Limb (tissue), 2 donors: Measurements from ENCODE around the gene KRT86.
"Not testable (repeated sequence)": the region's sequence is repeated elsewhere in the genome, so short reads cannot be mapped to it uniquely, and the experiment has no call there.

Source experiments
- DNase-seq, 2 donors: peaks; one replicate each; pipeline ENCODE4 v3.0.0-alpha.2; 2016; ENCODE audit errors: extremely low spot score in 2 of 2

The KRT86 gene

GRCh38 chr12:52313461-52313860, 39.0 kb downstream of the KRT86 start:
- DNase-seq = no peak

GRCh38 chr12:52313926-52314325, 39.5 kb downstream of the KRT86 start:
- no peak for DNase-seq

GRCh38 chr12:52314511-52314910, 40.1 kb downstream of the KRT86 start:
- no peak for DNase-seq

GRCh38 chr12:52315721-52316120, 41.3 kb downstream of the KRT86 start:
- DNase-seq = not testable (repeated sequence)

- DNase-seq = no peak
These were observed 41.8 kb downstream of the KRT86 start for GRCh38 chr12:52316290-52316689.

- no peak for DNase-seq
These were observed 42.3 kb downstream of the KRT86 start for GRCh38 chr12:52316701-52317100.

GRCh38 chr12:52317468-52318052, 43.1 kb downstream of the KRT86 start:
- DNase-seq = no peak

GRCh38 chr12:52318241-52318990, 44.0 kb downstream of the KRT86 start:
- no peak for DNase-seq

GRCh38 chr12:52319097-52319496, 44.7 kb downstream of the KRT86 start:
- no peak for DNase-seq

- no peak for DNase-seq
These were observed 46.4 kb downstream of the KRT86 start, which contains the start of gene KRT83 for GRCh38 chr12:52320784-52321400. Gene KRT83, minus strand, starts transcription at chr12:52321398. Its CDS starts 63 bp downstream, at chr12:52321335.

- DNase-seq = no peak
These were observed 47.0 kb downstream of the KRT86 start for GRCh38 chr12:52321418-52321817.

- DNase-seq = no peak
These were observed 47.6 kb downstream of the KRT86 start for GRCh38 chr12:52322069-52322468.

GRCh38 chr12:52323001-52323400, 48.6 kb downstream of the KRT86 start:
- DNase-seq = no peak

GRCh38 chr12:52323416-52324152, 49.1 kb downstream of the KRT86 start:
- DNase-seq = no peak

GRCh38 chr12:52324153-52324444, 49.7 kb downstream of the KRT86 start:
- no peak for DNase-seq

- DNase-seq = peak; percentile 38 to 66
These were observed 52.8 kb downstream of the KRT86 start for GRCh38 chr12:52327052-52327829.

GRCh38 chr12:52327830-52328500, 53.5 kb downstream of the KRT86 start:
- no peak for DNase-seq

- DNase-seq = no peak
These were observed 56.6 kb downstream of the KRT86 start for GRCh38 chr12:52331039-52331438.

- DNase-seq = no peak
These were observed 57.4 kb downstream of the KRT86 start for GRCh38 chr12:52331833-52332232.

GRCh38 chr12:52332381-52332780, 57.9 kb downstream of the KRT86 start:
- DNase-seq = no peak

- DNase-seq = no peak
These were observed 58.9 kb downstream of the KRT86 start for GRCh38 chr12:52333321-52333720.
